Choroid plexus epithelial cell (primary cell): Measurements from ENCODE around the gene SULT6B1.

Source experiments
- DNase-seq: peaks from one replicate; pipeline ENCODE4 v3.0.0-alpha.2; 2010; ENCODE audit warnings: low read depth
- H3K4me3 ChIP-seq: 2 replicates; pipeline ENCODE4 v1.5.1; 2011; ENCODE audit warnings: low read depth, mild to moderate bottlenecking, control low read depth, low read length, moderate library complexity
- CTCF ChIP-seq: conservative IDR thresholded peaks from 2 replicates; pipeline ENCODE4 v1.5.1; 2011; ENCODE audit warnings: low read depth, mild to moderate bottlenecking, control low read depth, inconsistent platforms, low read length, moderate library complexity

The SULT6B1 gene

GRCh38 chr2:37191747-37192146 lies 3.3 kb upstream of the SULT6B1 start:
- TF ChIP-seq CTCF, result no peak
- H3K4me3 ChIP-seq, result no peak overlapping the region
- no peak for DNase-seq

- no peak overlapping the region for H3K4me3 ChIP-seq
- TF ChIP-seq CTCF, result no peak
- no peak for DNase-seq
Observed at GRCh38 chr2:37191253-37191652, 2.8 kb upstream of the SULT6B1 start.

- no peak for TF ChIP-seq CTCF
- no peak for DNase-seq
- H3K4me3 ChIP-seq, result no peak overlapping the region
Observed at GRCh38 chr2:37190290-37190689, 1.8 kb upstream of the SULT6B1 start.

GRCh38 chr2:37189452-37190153 lies 1.1 kb upstream of the SULT6B1 start:
- DNase-seq, result peak; percentile 98
- peak; percentile 10 for TF ChIP-seq CTCF

GRCh38 chr2:37181726-37182684 lies 6.5 kb downstream of the SULT6B1 start:
- no peak for TF ChIP-seq CTCF
- H3K4me3 ChIP-seq, result no peak overlapping the region
- DNase-seq, result no peak

More at GRCh38 chr2:37189452-37190153, 1.1 kb upstream of the SULT6B1 start:
- H3K4me3 ChIP-seq, result no peak overlapping the region

- no peak for TF ChIP-seq CTCF
- no peak for DNase-seq
- H3K4me3 ChIP-seq, result no peak overlapping the region
Observed at GRCh38 chr2:37180640-37181039, 7.8 kb downstream of the SULT6B1 start.
